ENCODE results near the gene EIF2D.
A peak's percentile ranks its signal among the peaks of the same experiment; 100 is the strongest.
"Not testable (repeated sequence)": the region's sequence is repeated elsewhere in the genome, so short reads cannot be mapped to it uniquely, and the experiment has no call there.

EIF2D gene

GRCh38 chr1:206612129-206612876 is at the start of gene EIF2D:
Gene EIF2D, minus strand, starts transcription at chr1:206612465. Its CDS starts 123 bp downstream, at chr1:206612342.
- DNase-seq (ENCODE audit: low read depth, low spot score), result peak; percentile 98

GRCh38 chr1:206661161-206661820 is 49.0 kb upstream of the EIF2D start:
- DNase-seq (ENCODE audit: low read depth, low spot score), result no peak

GRCh38 chr1:206660136-206660535 is 47.9 kb upstream of the EIF2D start:
- DNase-seq (ENCODE audit: low read depth, low spot score), result no peak

- peak; percentile 44 for DNase-seq (ENCODE audit: low read depth, low spot score)
These were observed 46.7 kb upstream of the EIF2D start for GRCh38 chr1:206658981-206659273.

GRCh38 chr1:206658264-206658980 is 46.2 kb upstream of the EIF2D start:
- DNase-seq (ENCODE audit: low read depth, low spot score), result peak; percentile 98

GRCh38 chr1:206657751-206658150 is 45.5 kb upstream of the EIF2D start:
- DNase-seq (ENCODE audit: low read depth, low spot score), result peak; percentile 34

GRCh38 chr1:206656936-206657335 is 44.7 kb upstream of the EIF2D start:
- no peak for DNase-seq (ENCODE audit: low read depth, low spot score)

- DNase-seq (ENCODE audit: low read depth, low spot score), result peak; percentile 18
These were observed 43.2 kb upstream of the EIF2D start for GRCh38 chr1:206655471-206655882.

- DNase-seq (ENCODE audit: low read depth, low spot score), result no peak
These were observed 42.6 kb upstream of the EIF2D start for GRCh38 chr1:206654828-206655227.

- DNase-seq (ENCODE audit: low read depth, low spot score), result no peak
These were observed 41.6 kb upstream of the EIF2D start for GRCh38 chr1:206653715-206654459.

- no peak for DNase-seq (ENCODE audit: low read depth, low spot score)
These were observed 40.0 kb upstream of the EIF2D start for GRCh38 chr1:206651958-206652890.

- no peak for DNase-seq (ENCODE audit: low read depth, low spot score)
These were observed 38.7 kb upstream of the EIF2D start for GRCh38 chr1:206651014-206651413.

GRCh38 chr1:206649261-206649921 is 37.1 kb upstream of the EIF2D start:
- DNase-seq (ENCODE audit: low read depth, low spot score), result no peak

GRCh38 chr1:206647224-206647623 is 35.0 kb upstream of the EIF2D start:
- DNase-seq (ENCODE audit: low read depth, low spot score), result no peak

- no peak for DNase-seq (ENCODE audit: low read depth, low spot score)
These were observed 34.2 kb upstream of the EIF2D start for GRCh38 chr1:206646504-206646903.

- DNase-seq (ENCODE audit: low read depth, low spot score), result no peak
These were observed 30.9 kb upstream of the EIF2D start for GRCh38 chr1:206643118-206643698.

- not testable (repeated sequence) for DNase-seq (ENCODE audit: low read depth, low spot score)
These were observed 29.8 kb upstream of the EIF2D start for GRCh38 chr1:206642074-206642473.

GRCh38 chr1:206637605-206638004 is 25.3 kb upstream of the EIF2D start:
- DNase-seq (ENCODE audit: low read depth, low spot score), result no peak

GRCh38 chr1:206636671-206637070 is 24.4 kb upstream of the EIF2D start:
- no peak for DNase-seq (ENCODE audit: low read depth, low spot score)

- no peak for DNase-seq (ENCODE audit: low read depth, low spot score)
These were observed 23.7 kb upstream of the EIF2D start for GRCh38 chr1:206635978-206636345.
